ENCODE measurements around the gene PLEKHH3. TPM values are rescaled to one million over a fixed set of nuclear protein-coding genes. Genes with fewer than 3 reads are reported as not detected.

PLEKHH3 gene, protein sequence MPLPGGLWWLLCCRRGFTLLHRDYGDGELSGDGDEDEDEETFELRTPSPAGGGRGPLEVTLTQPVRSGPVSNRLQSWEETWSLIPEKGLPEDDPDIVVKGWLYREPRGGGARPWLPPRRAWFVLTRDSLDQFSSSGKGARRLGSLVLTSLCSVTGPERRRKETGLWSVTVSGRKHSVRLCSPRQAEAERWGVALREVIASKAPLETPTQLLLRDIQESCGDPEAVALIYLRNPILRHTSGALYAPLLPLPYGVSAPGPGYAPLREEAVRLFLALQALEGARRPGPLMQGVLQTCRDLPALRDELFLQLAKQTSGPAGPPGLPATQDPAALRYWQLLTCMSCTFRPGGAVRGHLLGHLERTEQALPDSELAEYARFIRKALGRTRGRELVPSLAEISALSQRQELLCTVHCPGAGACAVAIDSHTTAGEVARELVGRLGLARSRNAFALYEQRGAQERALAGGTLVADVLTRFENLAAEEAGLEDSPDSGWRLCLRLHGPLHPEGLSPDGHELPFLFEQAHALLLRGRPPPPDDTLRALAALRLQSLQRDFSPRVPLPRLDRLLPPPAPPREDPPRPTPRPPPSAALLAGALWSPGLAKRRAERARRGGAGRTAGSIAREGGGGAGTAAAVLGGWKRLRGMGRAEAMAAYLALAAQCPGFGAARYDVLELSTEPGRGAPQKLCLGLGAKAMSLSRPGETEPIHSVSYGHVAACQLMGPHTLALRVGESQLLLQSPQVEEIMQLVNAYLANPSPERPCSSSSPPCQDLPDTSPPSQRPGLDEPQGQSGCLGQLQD
- total RNA-seq (2014; rRNA removed; shearing (Covaris generic)), result 3.3 and 5.9 TPM in 2 replicates

DNA sequence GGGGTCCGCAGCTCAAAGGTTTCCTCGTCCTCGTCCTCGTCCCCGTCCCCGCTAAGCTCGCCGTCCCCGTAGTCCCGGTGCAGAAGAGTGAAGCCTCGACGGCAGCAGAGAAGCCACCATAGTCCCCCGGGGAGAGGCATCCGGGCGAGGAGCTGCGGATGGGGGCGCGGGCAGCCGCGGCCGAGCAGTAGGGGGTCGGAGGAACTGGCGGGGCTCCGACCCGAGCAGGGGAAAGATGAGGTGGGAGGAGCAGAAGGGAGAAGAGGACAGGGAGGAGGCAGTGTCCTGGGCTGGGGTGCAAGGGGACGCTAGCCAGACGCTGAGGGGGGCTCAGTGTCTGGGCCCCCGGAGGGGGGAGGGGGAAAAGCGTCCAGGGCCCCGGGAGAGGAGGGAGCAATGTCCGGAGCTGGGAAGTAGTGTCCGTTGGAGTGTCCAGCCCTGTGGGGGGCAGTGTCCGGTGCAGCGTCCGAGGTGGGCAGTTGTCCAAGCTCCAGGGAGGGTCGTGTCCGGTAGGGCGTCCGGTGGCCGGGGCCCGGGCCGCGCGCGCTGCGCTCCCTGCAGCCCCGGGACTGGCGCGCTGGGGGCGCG, at the start of gene PLEKHH3:
Gene PLEKHH3 (minus strand): TSS at position 571 of the 588 bp plus-strand sequence. CDS start 431 bp downstream, at position 140.
- DNase-seq (ENCODE audit: low spot score), result no peak

DNA sequence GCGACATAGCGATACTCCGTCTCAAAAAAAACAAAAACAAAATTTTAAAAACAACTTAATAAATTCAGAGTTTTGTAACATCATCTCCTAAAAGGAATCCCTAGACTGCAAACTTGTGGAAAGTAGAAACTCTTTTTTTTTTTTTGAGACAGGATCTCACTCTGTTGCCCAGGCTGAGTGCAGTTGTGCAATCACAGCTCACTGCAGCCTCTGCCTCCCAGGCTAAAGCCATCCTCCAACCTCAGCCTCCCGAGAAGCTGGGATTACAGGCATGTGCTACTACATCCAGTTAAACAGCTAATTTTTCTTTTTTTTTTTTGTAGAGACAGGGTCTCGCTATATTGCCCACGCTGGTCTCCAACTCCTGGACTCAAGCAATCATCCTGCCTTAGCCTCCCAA, 48.3 kb upstream of the PLEKHH3 start:
- no peak for DNase-seq (ENCODE audit: low spot score)

DNA sequence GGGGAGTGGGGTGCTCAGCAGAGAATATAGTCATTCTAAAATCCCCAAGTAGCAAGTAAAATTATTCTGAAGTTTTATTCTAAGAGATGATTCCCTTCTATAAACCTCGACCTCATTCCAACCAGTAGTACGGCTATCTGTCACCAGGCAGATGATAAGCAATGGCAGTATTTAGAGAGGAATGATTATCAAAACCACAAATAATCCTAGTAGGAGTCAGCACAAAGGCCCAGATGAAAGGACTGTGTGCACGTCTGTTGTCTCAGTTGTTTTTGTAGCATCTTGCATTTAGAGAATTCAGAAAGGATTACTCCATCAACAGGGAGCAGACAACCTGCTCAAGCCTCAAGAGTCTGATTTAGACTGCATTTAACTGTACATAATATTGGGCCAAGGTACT, 46.8 kb upstream of the PLEKHH3 start:
- no peak for DNase-seq (ENCODE audit: low spot score)

DNA sequence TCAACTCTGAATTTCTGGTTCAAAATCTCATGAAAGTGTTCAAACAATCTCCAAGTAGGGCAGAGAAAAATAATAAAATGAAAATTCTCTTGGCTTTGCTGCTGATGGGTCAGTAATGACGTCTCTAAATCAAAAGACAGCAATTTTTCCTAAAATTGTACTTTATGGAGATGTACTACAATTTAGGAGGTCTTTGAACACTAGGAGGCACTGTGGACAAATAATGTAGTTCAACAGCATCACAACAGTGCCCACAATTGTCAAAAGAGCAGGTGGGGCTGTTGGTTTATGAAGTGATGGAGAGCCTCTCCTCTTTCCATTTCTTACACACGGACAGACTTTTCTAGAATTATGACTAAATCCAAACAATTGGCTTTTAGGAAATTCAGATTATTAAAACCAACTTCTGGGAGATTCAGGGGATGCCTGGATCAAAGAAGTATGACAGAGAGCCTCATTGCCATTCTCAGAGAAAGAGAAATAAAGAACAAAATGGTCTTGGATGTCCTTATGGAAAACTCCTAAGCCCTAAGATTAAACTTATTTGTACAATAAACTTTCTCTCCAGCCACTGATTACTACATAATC, 44.3 kb upstream of the PLEKHH3 start:
- DNase-seq (ENCODE audit: low spot score), result peak; percentile 61

DNA sequence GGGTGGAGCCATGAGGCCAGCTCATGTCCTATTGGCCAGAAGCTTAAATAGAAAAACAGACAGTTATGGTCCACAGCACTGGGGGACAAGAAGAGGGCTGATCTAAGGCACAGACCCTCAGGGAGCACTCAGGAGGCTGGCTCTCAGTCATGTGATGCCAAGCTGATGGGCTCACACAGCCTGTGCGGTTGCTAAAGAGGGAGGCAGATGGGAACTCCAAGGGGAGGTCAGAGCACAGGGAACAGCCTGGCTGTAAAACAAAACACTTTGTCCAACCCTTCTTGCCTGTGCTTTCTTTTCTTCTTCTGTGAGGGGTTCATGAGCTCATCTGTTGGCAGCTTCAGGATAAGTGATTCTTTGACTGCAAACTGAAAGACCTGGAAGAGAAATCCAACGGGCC, 32.8 kb upstream of the PLEKHH3 start:
- no peak for DNase-seq (ENCODE audit: low spot score)

DNA sequence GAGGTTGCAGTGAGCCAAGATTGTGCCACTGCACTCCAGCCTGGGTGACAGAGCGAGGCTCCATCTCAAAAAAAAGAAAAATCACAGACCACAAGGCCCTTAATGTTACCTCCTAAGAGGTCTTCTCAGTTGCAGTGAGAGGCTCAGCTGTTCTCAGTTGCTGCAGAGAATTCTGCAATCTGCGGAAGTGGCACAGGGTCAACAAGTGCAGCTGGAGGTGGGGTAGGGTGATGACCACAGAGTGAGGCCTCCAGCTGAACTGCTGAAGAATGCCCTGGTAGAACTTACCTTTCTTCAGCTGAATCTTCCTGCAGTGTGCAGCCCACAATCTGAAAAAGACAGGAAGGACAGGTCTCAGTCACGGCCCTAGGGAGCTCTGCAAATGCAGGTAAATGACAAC, 31.8 kb upstream of the PLEKHH3 start:
- DNase-seq (ENCODE audit: low spot score), result no peak

DNA sequence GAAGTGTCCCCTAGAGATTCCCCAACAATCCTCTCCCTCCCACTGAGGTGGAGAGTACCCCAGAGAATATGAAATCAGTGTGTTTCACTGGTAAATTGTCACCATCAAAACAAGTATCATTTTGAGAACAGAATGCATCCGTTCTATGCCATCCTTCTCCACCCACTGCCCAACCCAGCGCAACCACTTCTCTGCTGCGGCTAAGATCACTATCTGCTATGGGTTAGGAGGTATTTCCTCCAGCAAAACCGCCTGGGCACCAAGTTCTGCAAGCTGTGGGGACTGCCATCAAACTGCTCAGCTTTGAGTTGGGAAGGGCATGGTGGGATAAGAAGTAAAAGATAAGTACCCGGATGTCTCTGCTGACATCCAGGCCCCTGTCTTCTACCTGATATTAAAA, 29.9 kb upstream of the PLEKHH3 start:
- no peak for DNase-seq (ENCODE audit: low spot score)

DNA sequence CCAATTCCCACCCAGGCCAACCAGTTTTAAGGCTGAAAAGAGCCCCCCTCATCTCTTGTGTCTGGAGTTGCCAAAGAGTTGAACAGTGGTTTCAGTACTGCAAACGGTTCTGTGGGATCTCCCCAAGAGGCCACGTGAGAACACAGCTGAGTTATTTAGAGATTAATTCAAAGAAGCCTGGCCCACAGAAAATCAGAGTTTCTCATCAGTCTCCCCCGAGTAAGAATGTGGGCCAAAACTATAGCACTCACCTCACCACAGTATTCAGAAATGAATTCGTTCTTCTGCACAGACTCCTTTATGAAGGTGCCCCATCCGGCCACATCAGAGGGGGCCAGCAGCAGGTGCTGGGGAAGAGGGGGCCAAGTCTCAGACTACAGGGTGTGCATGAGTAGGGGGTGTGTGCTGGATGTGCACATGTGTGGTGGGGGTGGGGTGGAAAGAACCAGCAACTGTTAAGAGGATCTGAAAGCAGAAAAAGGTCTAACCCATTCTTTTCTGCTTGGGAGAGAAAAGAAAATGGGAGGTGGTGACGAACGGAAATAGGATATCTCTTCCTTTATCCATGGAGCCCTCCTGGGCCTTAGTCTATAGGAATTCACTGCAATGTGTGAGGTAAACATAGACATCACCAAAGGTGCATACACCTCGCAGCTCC, 28.2 kb upstream of the PLEKHH3 start:
- no peak for DNase-seq (ENCODE audit: low spot score)

DNA sequence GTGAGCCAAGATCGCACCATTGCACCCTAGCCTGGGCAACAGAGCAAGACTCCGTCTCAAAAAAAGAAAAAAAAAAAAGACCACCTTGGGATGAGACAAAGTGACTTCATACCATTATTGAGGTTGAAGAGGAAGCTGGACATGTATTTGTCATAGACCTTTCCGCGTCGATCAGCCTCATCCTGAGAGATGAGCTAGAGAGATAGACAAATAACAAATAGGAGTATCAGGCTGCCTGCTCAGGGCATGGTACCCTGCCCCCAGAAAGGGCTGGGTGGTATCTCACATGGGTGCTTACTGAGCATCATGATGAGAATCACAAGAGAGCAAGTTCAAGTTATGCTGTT, 27.7 kb upstream of the PLEKHH3 start:
- DNase-seq (ENCODE audit: low spot score), result no peak

DNA sequence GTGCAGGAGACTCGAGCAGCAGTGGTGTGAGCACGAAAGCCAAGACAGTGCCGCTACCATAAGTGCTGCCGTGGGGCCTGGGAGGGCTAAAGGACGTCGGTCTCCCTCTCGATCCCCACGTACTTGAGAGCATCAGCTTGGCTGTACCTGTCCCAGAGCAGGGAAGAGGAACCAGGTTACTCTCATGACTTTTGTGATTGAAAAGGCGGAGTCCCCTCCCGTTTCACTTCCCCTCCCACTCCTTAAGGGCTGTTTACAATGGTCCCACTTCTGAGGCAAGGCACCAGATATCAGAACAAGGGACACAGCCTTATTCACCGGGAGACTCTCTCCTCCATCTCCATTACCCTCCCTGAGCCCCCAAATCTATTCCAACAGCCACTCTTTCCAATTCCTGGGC, 25.7 kb upstream of the PLEKHH3 start:
- no peak for DNase-seq (ENCODE audit: low spot score)

DNA sequence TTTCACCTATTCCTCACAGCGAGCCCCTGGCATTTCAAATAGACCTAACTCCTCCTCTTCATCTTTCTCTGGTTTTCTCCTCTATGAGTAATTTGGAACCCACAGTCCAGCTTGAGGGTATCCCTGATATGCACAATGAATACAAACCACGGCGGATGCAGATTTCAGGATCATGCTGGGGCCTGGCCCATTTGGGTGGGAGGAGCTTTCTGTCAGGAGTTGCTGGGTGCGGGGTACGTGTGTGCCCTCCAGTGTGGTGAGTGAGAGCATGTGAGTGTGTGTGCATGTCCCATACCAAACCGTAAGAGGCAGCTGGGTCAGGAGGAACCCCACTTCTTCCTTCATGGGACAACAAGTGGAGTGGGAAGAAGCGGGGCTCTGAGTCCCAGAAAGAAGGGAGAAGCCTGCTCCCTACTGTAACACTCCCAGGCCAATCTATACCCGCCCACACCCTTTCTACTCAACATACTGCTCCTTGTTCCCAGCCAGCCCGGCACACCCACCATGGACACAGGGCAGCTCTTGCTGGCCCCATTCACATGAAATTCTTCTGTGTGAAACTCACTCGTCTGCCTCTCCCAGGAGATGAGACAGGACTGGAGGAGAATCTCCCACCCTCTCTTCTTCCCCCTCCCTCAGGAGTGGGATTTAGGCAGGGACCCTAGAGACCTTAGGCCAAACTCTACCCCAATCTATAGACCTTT, 23.9 kb upstream of the PLEKHH3 start:
- no peak for DNase-seq (ENCODE audit: low spot score)

DNA sequence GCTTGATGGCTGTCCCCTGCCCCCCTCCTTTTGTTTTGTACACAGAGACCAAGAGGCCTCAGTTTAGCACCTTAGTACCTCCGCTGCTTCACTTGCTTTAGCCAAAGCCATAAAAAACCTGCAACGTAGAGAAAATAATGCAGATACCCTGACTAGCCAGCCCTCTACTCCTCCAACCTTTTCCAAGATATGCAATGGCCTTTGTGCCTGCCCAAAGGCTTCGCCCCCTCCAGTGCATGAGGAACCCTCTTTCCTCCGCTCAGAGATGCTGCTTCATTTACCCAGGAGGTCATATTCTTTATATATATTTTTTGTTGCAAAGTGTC, 22.6 kb upstream of the PLEKHH3 start:
- DNase-seq (ENCODE audit: low spot score), result no peak

DNA sequence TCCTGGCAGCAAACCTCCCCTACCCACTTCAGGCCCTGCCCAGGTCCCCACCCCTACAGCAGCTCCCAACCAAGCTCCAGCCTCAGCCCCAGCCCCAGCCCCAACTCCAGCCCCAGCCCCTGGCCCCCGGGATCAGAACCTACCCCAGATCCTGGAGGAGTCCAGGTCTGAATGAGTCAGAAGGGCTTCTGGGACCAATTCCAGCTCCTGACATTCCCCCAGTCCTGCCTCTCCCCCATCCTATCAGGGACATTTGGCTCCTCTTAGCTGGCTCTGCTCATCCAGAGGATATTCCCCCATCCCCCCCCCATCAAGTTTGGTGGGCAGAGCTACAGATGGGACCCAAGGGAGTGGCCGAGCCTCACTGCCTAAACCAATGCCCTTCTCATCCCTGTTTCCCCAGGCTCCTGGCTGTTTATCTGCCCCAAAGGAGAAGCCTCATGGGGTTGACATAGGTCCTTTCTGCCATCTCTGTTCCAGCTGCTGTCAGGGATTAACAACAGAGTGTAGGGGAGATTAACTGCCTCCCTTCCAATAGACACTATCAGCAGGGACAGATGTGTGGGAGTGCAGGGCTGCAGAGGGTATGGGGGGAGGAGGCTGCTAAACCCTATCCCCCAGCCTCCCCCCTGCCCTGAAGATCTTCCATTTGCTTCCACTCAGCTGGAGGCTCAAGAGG, 22.1 kb upstream of the PLEKHH3 start:
- DNase-seq (ENCODE audit: low spot score), result no peak

DNA sequence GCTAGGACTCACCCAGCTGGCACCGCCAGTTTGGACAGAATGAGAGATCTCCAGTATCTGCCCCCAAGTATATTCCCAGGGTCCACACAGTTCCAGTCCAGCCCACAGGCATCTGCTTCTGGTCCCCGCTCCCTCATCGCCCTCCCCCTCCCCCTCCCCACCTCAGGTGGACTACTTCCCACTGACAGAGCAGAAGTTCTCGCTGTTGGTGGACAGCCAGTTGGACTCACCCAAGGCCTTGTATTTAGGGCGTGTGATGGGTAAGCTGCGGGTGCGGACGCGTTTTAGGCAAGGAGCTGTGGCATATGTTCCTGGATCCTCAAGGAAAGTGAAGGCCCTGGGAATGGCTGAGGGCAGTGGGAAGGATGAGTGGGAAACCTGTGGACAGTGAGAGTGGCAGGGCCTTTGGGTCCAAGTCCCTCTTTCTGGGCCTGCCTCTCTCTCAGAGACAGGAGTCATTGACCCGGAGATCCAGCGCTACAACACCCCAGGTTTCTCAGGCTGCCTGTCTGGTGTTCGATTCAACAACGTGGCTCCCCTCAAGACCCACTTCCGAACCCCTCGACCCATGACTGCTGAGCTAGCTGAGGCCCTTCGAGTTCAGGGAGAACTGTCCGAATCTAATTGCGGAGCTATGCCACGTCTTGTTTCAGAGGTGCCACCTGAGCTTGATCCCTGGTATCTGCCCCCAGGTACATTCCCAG, 20.5 kb upstream of the PLEKHH3 start:
- DNase-seq (ENCODE audit: low spot score), result no peak

DNA sequence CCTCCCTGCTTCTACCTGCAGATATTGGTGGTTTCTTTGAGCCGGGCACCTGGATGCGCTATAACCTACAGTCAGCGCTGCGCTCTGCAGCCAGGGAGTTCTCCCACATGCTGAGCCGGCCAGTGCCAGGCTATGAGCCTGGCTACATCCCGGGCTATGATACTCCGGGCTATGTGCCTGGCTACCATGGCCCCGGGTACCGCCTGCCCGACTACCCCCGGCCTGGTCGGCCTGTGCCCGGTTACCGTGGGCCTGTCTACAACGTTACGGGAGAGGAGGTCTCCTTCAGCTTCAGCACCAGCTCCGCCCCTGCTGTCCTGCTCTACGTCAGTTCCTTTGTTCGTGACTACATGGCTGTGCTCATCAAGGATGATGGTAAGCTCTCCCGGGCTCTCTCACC, 18.7 kb upstream of the PLEKHH3 start:
- no peak for DNase-seq (ENCODE audit: low spot score)

DNA sequence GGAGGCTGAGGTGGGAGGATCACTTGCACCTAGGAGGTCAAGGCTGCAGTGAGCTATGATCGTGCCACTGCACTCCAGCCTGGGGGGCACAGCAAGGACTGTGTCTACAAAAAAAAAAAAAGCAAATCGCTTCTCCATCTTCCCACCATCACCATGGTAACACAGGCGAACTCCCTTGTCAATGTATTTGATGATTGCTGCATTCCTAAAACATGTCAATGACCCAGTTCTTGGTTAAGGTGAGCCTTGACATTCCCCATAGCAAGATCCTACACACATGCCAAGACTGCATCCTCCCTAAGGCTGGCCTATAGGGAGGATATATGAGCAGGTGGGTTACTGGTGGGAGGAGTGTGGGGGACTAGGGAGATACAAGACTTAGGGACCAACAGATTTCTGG, 17.7 kb upstream of the PLEKHH3 start:
- DNase-seq (ENCODE audit: low spot score), result no peak

DNA sequence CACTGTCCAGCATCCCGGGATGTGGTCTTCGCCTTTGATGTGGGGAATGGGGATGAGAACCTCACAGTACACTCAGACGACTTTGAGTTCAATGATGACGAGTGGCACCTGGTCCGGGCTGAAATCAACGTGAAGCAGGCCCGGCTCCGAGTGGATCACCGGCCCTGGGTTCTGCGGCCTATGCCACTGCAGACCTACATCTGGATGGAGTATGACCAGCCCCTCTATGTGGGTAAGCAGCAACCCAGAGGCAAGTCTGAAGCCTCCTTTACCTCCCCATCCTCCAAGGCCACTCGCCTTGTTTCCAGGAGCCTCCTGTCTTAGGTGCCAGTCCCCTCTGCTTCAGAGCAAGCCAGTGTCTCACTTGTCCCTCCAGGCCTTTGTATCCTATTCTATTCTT, 15.7 kb upstream of the PLEKHH3 start:
- DNase-seq (ENCODE audit: low spot score), result no peak

DNA sequence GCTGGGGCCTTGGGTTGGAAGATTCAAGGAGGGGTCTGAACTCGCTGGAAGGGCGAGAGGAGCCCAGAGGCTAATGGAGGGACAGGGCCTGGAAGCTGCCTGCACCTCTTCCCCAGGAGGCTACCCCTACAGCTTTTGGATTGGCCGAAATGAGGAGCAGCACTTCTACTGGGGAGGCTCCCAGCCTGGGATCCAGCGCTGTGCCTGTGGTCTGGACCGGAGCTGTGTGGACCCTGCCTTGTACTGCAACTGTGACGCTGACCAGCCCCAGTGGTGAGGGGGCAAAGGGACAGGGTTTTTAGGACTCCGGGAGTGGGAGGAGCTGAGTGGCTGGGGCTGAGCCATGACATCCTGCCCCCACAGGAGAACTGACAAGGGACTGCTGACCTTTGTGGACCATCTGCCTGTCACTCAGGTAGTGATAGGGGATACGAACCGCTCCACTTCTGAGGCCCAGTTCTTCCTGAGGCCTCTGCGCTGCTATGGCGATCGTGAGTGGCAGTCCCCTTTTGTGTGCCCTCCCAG, 14.3 kb upstream of the PLEKHH3 start:
- DNase-seq (ENCODE audit: low spot score), result no peak

DNA sequence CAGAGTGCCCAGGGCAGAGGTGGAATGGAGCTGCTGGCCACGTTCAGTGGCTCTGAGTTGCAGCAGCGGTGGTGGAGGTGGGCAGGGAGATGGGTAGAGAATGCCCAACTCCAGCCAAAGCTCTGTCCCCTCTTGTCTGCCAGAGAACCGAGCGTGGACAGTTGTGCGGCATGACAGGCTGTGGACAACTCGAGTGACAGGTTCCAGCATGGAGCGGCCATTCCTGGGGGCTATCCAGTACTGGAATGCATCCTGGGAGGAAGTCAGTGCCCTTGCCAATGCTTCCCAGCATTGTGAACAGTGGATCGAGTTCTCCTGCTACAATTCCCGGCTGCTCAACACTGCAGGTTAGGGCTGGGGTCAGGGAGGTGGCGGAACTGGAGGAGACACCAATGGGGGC, 13.8 kb upstream of the PLEKHH3 start:
- DNase-seq (ENCODE audit: low spot score), result no peak

DNA sequence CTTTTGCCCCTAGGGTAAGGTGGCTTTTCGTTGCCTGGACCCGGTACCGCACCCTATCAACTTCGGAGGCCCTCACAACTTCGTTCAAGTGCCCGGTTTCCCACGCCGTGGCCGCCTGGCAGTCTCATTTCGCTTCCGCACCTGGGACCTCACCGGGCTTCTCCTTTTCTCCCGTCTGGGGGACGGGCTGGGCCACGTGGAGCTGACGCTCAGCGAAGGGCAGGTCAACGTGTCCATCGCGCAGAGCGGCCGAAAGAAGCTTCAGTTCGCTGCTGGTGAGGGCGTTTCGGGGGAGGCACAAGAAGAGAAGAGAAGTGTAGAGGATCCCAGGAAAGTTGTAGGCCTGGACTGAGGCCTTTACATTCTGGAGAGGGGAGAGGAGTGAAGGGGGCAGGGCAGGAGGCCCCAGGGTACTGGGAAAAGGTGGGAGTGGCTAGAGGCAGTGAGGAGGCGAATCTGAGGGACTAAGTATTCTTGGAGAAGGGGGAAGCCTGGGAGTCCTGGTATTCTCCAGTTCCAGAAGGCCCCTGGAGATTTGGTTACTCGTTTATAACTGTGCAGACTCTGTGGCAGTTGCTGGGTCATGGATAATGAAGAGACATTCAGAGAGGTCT, 11.0 kb upstream of the PLEKHH3 start:
- no peak for DNase-seq (ENCODE audit: low spot score)
